Osteoblast (primary cell): ENCODE results near the gene CSNK1E. TPM values are rescaled to one million over a fixed set of nuclear protein-coding genes. Genes with fewer than 3 reads are reported as not detected.
A peak's percentile ranks its signal among the peaks of the same experiment; 100 is the strongest.

Experiments used
- DNase-seq: peaks from one replicate; pipeline ENCODE4 v3.0.0; 2011; ENCODE audit warnings: low spot score, mixed read lengths; ENCODE audit not compliant: insufficient read length; ENCODE audit errors: missing footprints
- H2AFZ ChIP-seq: 2 replicates; pipeline ENCODE4 v1.6.0; 2011; ENCODE audit warnings: mild to moderate bottlenecking, low read length
- H3K27ac ChIP-seq: 2 replicates; pipeline ENCODE4 v1.5.1; 2011; ENCODE audit warnings: mild to moderate bottlenecking, low read depth, low read length, moderate library complexity
- H3K27me3 ChIP-seq: 2 replicates; pipeline ENCODE4 v1.6.0; 2012; ENCODE audit warnings: mild to moderate bottlenecking, control low read depth, inconsistent platforms, low read length, moderate library complexity; ENCODE audit not compliant: insufficient read depth
- H3K36me3 ChIP-seq: 2 replicates; pipeline ENCODE4 v1.5.1; 2011; ENCODE audit warnings: mild to moderate bottlenecking, low read length, control low read depth, moderate library complexity; ENCODE audit not compliant: insufficient read depth
- H3K4me1 ChIP-seq: 2 replicates; pipeline ENCODE4 v1.5.1; 2011; ENCODE audit warnings: mild to moderate bottlenecking, low read length, control low read depth, moderate library complexity; ENCODE audit not compliant: insufficient read depth
- H3K4me2 ChIP-seq: 2 replicates; pipeline ENCODE4 v1.6.0; 2011; ENCODE audit warnings: mild to moderate bottlenecking, low read length; ENCODE audit not compliant: insufficient read depth
- H3K4me3 ChIP-seq: fragments of 200-600 bp; sonication (generic); 3 replicates; pipeline ENCODE4 v1.5.1; 2012; ENCODE audit warnings: mild to moderate bottlenecking, low read length, inconsistent platforms; ENCODE audit not compliant: insufficient read depth
- H3K79me2 ChIP-seq: 2 replicates; pipeline ENCODE4 v1.6.0; 2012; ENCODE audit warnings: mild to moderate bottlenecking, low read length, control low read depth, inconsistent platforms; ENCODE audit not compliant: insufficient read depth
- H3K9me3 ChIP-seq: 2 replicates; pipeline ENCODE4 v1.5.1; 2011; ENCODE audit warnings: low read depth, low read length, control low read depth
- H4K20me1 ChIP-seq: 2 replicates; pipeline ENCODE4 v1.6.0; 2012; ENCODE audit warnings: mild to moderate bottlenecking, low read length, control low read depth; ENCODE audit not compliant: insufficient read depth
- CTCF ChIP-seq: IDR thresholded peaks from 2 replicates; pipeline ENCODE4 v1.5.1; 2011; ENCODE audit warnings: mild to moderate bottlenecking, low read depth, low read length, moderate library complexity; ENCODE audit errors: extremely low read depth
- total RNA-seq: library from RNA; depleted of rRNA; stranded (reverse); fragments of >200 nt; gene quantifications from 2 replicates; pipeline ENCODE4 v1.2.3, GENCODE V29; 2012

The CSNK1E gene
- total RNA-seq, 1 donor = 152 TPM

GRCh38 chr22:38266120-38266519 lies 51.1 kb downstream of the CSNK1E start:
- H3K36me3 ChIP-seq = peaks cover 30% of the 10 kb centered on the region
- peaks cover 23% of the 10 kb centered on the region for H3K4me1 ChIP-seq
- peaks cover 100% of the 10 kb centered on the region for H3K79me2 ChIP-seq
- H3K27ac ChIP-seq = peak overlapping the region; percentile 27
- H3K27me3 ChIP-seq = no peaks in the 10 kb centered on the region
- no peak overlapping the region for H3K4me2 ChIP-seq
- no peak overlapping the region for H3K4me3 ChIP-seq
- no peak for DNase-seq
- H2AFZ ChIP-seq = no peak overlapping the region
- H3K9me3 ChIP-seq = no peaks in the 10 kb centered on the region
- H4K20me1 ChIP-seq = peaks cover 82% of the 10 kb centered on the region
- TF ChIP-seq CTCF = no peak

- no peak overlapping the region for H2AFZ ChIP-seq
- peaks cover 24% of the 10 kb centered on the region for H3K36me3 ChIP-seq
- no peak overlapping the region for H3K4me3 ChIP-seq
- no peak for TF ChIP-seq CTCF
- H3K9me3 ChIP-seq = no peaks in the 10 kb centered on the region
- DNase-seq = no peak
- no peaks in the 10 kb centered on the region for H3K27me3 ChIP-seq
- peaks cover 100% of the 10 kb centered on the region for H3K79me2 ChIP-seq
- peaks cover 19% of the 10 kb centered on the region for H3K4me1 ChIP-seq
- no peak overlapping the region for H3K4me2 ChIP-seq
- H3K27ac ChIP-seq = no peak overlapping the region
- peaks cover 73% of the 10 kb centered on the region for H4K20me1 ChIP-seq
These were observed 52.9 kb downstream of the CSNK1E start for GRCh38 chr22:38264322-38264843.

GRCh38 chr22:38262051-38262795 lies 55.0 kb downstream of the CSNK1E start:
- peaks cover 28% of the 10 kb centered on the region for H3K4me1 ChIP-seq
- peaks cover 99% of the 10 kb centered on the region for H3K79me2 ChIP-seq
- TF ChIP-seq CTCF = peak; percentile 53
- H2AFZ ChIP-seq = no peak overlapping the region
- peaks cover 60% of the 10 kb centered on the region for H4K20me1 ChIP-seq
- peak overlapping the region; percentile 54 for H3K27ac ChIP-seq
- H3K4me2 ChIP-seq = no peak overlapping the region
- H3K9me3 ChIP-seq = no peaks in the 10 kb centered on the region
- no peak overlapping the region for H3K4me3 ChIP-seq
- peak; percentile 77 for DNase-seq
- no peaks in the 10 kb centered on the region for H3K27me3 ChIP-seq
- H3K36me3 ChIP-seq = peaks cover 20% of the 10 kb centered on the region
